ENCODE data around the gene C6orf89. TPM values are rescaled to one million over a fixed set of nuclear protein-coding genes. Genes with fewer than 3 reads are reported as not detected.

C6orf89 gene
- total and polyA plus RNA-seq, 2 experiments from 2014 or later = 73.8 to 84.0 TPM

- Histone ChIP-seq H3K9ac (no peak overlapping the region), H3K4me3 (no peak overlapping the region), H3K9me3 (ENCODE audit: low read depth) (no peaks in the 10 kb centered on the region), H3K36me3 (ENCODE audit: low read depth) (no peaks in the 10 kb centered on the region), H2AFZ (no peak overlapping the region), H3K27ac (no peak overlapping the region), H3K4me2 (ENCODE audit: unreplicated experiment) (no peak overlapping the region), H3K9me2 (ENCODE audit: insufficient read depth) (no peaks in the 10 kb centered on the region), H3K27me3 (replicated peaks; ENCODE audit: insufficient read depth) (no peaks in the 10 kb centered on the region), H4K20me1 (ENCODE audit: insufficient read depth) (no peaks in the 10 kb centered on the region), H3K4me1 (ENCODE audit: insufficient read depth) (no peaks in the 10 kb centered on the region), H3F3A (ENCODE audit: insufficient read depth) (peaks cover 6% of the 10 kb centered on the region; the same call in 1 of the 2 replicates), H3K79me2 (ENCODE audit: insufficient read depth) (no peaks in the 10 kb centered on the region)
- DNase-seq = no peak
- no peak for TF ChIP-seq EZH2 (IDR thresholded peaks at IDR 0.05; ENCODE audit: insufficient read depth, poor library complexity, severe bottlenecking)
- no peak for TF ChIP-seq EZH2phosphoT487 (IDR thresholded peaks at IDR 0.05; ENCODE audit: insufficient read depth, low read depth)
- in situ Hi-C loops (cut with MboI) = no loop called here
- WGBS, 2 experiments (ENCODE audit: low coverage in 1 of 2, low lambda C conversion rate in 2 of 2, missing lambda C conversion rate in 2 of 2) = 72% methylated on average over 4 of the region's 4 CpGs
Measured at GRCh38 chr6:36845233-36845632, 40.5 kb upstream of the C6orf89 start.

GRCh38 chr6:36847152-36847551 lies 38.6 kb upstream of the C6orf89 start:
- H3K4me1 ChIP-seq (ENCODE audit: insufficient read depth) = no peaks in the 10 kb centered on the region
- no peak overlapping the region for H2AFZ ChIP-seq
- H3K9me2 ChIP-seq (ENCODE audit: insufficient read depth) = no peaks in the 10 kb centered on the region
- no peak overlapping the region for H3K4me2 ChIP-seq (ENCODE audit: unreplicated experiment)
- H3K36me3 ChIP-seq (ENCODE audit: low read depth) = no peaks in the 10 kb centered on the region
- TF ChIP-seq EZH2 (IDR thresholded peaks at IDR 0.05; ENCODE audit: insufficient read depth, poor library complexity, severe bottlenecking) (no peak), EZH2phosphoT487 (IDR thresholded peaks at IDR 0.05; ENCODE audit: insufficient read depth, low read depth) (no peak)
- in situ Hi-C loops (cut with MboI) = no loop called here
- H3K9ac ChIP-seq = no peak overlapping the region
- H3K79me2 ChIP-seq (ENCODE audit: insufficient read depth) = no peaks in the 10 kb centered on the region
- 94 to 95% methylated on average over 4 of the region's 4 CpGs for WGBS, 2 experiments (ENCODE audit: low coverage in 1 of 2, low lambda C conversion rate in 2 of 2, missing lambda C conversion rate in 2 of 2)
- H3F3A ChIP-seq (ENCODE audit: insufficient read depth) = peaks cover 8% of the 10 kb centered on the region; the same call in 1 of the 2 replicates
- no peak overlapping the region for H3K4me3 ChIP-seq
- no peaks in the 10 kb centered on the region for H3K9me3 ChIP-seq (ENCODE audit: low read depth)
- DNase-seq = no peak
- no peaks in the 10 kb centered on the region for H4K20me1 ChIP-seq (ENCODE audit: insufficient read depth)
- H3K27ac ChIP-seq = no peak overlapping the region
- H3K27me3 ChIP-seq (replicated peaks; ENCODE audit: insufficient read depth) = no peaks in the 10 kb centered on the region

- no peaks in the 10 kb centered on the region for H3K36me3 ChIP-seq (ENCODE audit: low read depth)
- 97 to 98% methylated on average over 6 of the region's 6 CpGs for WGBS, 2 experiments (ENCODE audit: low coverage in 1 of 2, low lambda C conversion rate in 2 of 2, missing lambda C conversion rate in 2 of 2)
- no peaks in the 10 kb centered on the region for H4K20me1 ChIP-seq (ENCODE audit: insufficient read depth)
- no peak for DNase-seq
- H3K27ac ChIP-seq = no peak overlapping the region
- peaks cover 17% of the 10 kb centered on the region for H3F3A ChIP-seq (ENCODE audit: insufficient read depth)
- H3K9me3 ChIP-seq (ENCODE audit: low read depth) = no peaks in the 10 kb centered on the region
- TF ChIP-seq EZH2phosphoT487 (IDR thresholded peaks at IDR 0.05; ENCODE audit: insufficient read depth, low read depth) (no peak), EZH2 (IDR thresholded peaks at IDR 0.05; ENCODE audit: insufficient read depth, poor library complexity, severe bottlenecking) (no peak)
- H3K9me2 ChIP-seq (ENCODE audit: insufficient read depth) = no peaks in the 10 kb centered on the region
- no peak overlapping the region for H3K4me3 ChIP-seq
- H3K27me3 ChIP-seq (replicated peaks; ENCODE audit: insufficient read depth) = no peaks in the 10 kb centered on the region
- in situ Hi-C loops (cut with MboI) = no loop called here
- H3K4me1 ChIP-seq (ENCODE audit: insufficient read depth) = peaks cover 7% of the 10 kb centered on the region
- no peak overlapping the region for H3K9ac ChIP-seq
- H3K4me2 ChIP-seq (ENCODE audit: unreplicated experiment) = no peak overlapping the region
- no peaks in the 10 kb centered on the region for H3K79me2 ChIP-seq (ENCODE audit: insufficient read depth)
- H2AFZ ChIP-seq = no peak overlapping the region
Measured at GRCh38 chr6:36847991-36848390, 37.8 kb upstream of the C6orf89 start.

GRCh38 chr6:36848658-36849441 lies 36.9 kb upstream of the C6orf89 start:
- no peaks in the 10 kb centered on the region for H3K36me3 ChIP-seq (ENCODE audit: low read depth)
- peak; percentile 22 for DNase-seq
- peaks cover 25% of the 10 kb centered on the region for H3F3A ChIP-seq (ENCODE audit: insufficient read depth)
- no peaks in the 10 kb centered on the region for H3K9me2 ChIP-seq (ENCODE audit: insufficient read depth)
- no peak overlapping the region for H3K9ac ChIP-seq
- H3K4me2 ChIP-seq (ENCODE audit: unreplicated experiment) = no peak overlapping the region
- H2AFZ ChIP-seq = no peak overlapping the region
- no peaks in the 10 kb centered on the region for H3K9me3 ChIP-seq (ENCODE audit: low read depth)
- 59 to 60% methylated on average over 26 of the region's 26 CpGs for WGBS, 2 experiments (ENCODE audit: low coverage in 1 of 2, low lambda C conversion rate in 2 of 2, missing lambda C conversion rate in 2 of 2)
- TF ChIP-seq EZH2 (IDR thresholded peaks at IDR 0.05; ENCODE audit: insufficient read depth, poor library complexity, severe bottlenecking) (no peak), EZH2phosphoT487 (IDR thresholded peaks at IDR 0.05; ENCODE audit: insufficient read depth, low read depth) (no peak)
- no peaks in the 10 kb centered on the region for H4K20me1 ChIP-seq (ENCODE audit: insufficient read depth)
- H3K79me2 ChIP-seq (ENCODE audit: insufficient read depth) = no peaks in the 10 kb centered on the region
- no peak overlapping the region for H3K27ac ChIP-seq
- in situ Hi-C loops (cut with MboI) = no loop called here
- peaks cover 14% of the 10 kb centered on the region for H3K4me1 ChIP-seq (ENCODE audit: insufficient read depth)
- H3K4me3 ChIP-seq = no peak overlapping the region
- H3K27me3 ChIP-seq (replicated peaks; ENCODE audit: insufficient read depth) = no peaks in the 10 kb centered on the region
